Measurements from ENCODE around the gene WNT10A. TPM values are rescaled to one million over a fixed set of nuclear protein-coding genes. Genes with fewer than 3 reads are reported as not detected.

Gene WNT10A
- total and polyA plus RNA-seq, 2 of the 8 experiments (the other 6 are each of a cell fraction or from before 2014, with no cell fraction given), result 0.05 TPM; not detected in 1

DNA sequence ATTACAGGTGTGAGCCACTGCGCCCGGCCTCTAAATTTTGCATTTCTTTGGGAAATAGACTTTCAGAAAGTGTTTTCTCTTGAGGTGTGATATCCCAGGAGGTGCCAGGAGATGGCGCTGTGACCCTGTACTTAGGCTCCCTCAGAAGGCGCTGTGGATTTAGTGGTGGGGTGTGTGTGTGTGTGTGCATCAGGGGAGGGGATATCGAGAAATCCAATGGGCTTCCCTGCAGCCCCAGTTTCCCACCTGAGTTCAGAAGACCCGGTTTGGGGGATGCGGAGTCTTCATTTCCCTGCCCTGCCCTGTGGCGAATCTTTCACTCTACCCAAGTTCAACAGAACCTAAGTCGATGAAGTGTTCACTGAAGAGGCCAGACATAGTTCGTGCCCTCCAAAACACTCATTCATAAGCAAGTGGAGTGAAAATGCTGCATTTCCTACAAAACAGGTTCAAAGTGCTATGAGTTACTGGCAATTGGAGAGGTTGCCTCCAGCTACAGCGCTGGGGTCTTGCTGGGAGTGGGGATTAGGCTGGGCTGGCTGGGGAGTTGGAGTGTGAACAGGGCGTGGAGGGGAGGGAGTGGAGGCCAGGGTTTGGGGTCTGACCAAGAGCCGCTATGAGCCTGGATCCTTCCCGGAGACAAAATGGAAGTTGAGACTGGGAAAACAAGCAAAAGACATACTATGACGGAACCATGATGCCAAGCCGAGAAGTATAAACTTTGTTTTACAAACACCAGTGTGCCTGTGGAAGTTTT is 27.6 kb upstream of the WNT10A start:
- H3K36me3 ChIP-seq (ENCODE audit: control insufficient read depth in 2 of 4, insufficient read depth in 4 of 4, low read length in 3 of 4), result no peaks in the 10 kb centered on the region
- FAIRE-seq, result peak; percentile 94
- H3K9me3 ChIP-seq (ENCODE audit: insufficient read depth in 2 of 2, low read depth in 1 of 2, low read length in 1 of 2), result no peaks in the 10 kb centered on the region
- H2BK12ac ChIP-seq (ENCODE audit: low read depth, low read length), result no peak overlapping the region
- CTCF ChIA-PET (ENCODE audit: partially characterized antibody), result interaction anchor here (0.7 to 7.5 kb wide), 35 partner anchors 8 to 317 kb away, joined by 3 to 93 read pairs (median 6); partner anchors contain the start of genes SLC23A3 and WNT10A
- WGBS, 2 experiments (ENCODE audit: extremely low coverage in 1 of 2, insufficient coverage in 1 of 2, insufficient read length in 1 of 2, insufficient replicate concordance in 2 of 2, low coverage in 1 of 2, low lambda C conversion rate in 2 of 2, missing lambda C conversion rate in 1 of 2), result 29% methylated on average over 16 of the region's 16 CpGs; no CpG with 5 or more reads in 1 of the 2 experiments
- no peaks in the 10 kb centered on the region for H3K79me1 ChIP-seq (ENCODE audit: low read depth, low read length)
- DNase-seq (ENCODE audit: low read depth in 1 of 2, low spot score in 2 of 2), result peak; percentile 62 to 91
- peak overlapping the region in 1 of 4 experiments; percentile 17; a peak in 1 of 8 replicates for H3K4me3 ChIP-seq (ENCODE audit: extremely low read depth in 1 of 4, insufficient read depth in 2 of 4, low read depth in 3 of 4, low read length in 4 of 4)
- H3K18ac ChIP-seq (ENCODE audit: extremely low read depth, low read length), result no peak overlapping the region
- no peaks in the 10 kb centered on the region for H3K79me2 ChIP-seq (ENCODE audit: control insufficient read depth in 1 of 2, insufficient read depth in 2 of 2, low read length in 2 of 2)
- H3K23me2 ChIP-seq (ENCODE audit: low read depth, low read length), result no peaks in the 10 kb centered on the region; the same call in 1 of the 2 replicates
- POLR2A ChIA-PET (ENCODE audit: partially characterized antibody), result no interaction called here
- peaks cover 49 to 58% (median 52%) of the 10 kb centered on the region in 4 experiments for H3K27me3 ChIP-seq (replicated peaks in 1 of 4; ENCODE audit: control insufficient read depth in 3 of 4, extremely low read depth in 1 of 4, insufficient read depth in 3 of 4, low read length in 3 of 4)
- H2BK15ac ChIP-seq (ENCODE audit: low read length), result no peak overlapping the region
- H2BK5ac ChIP-seq (ENCODE audit: low read depth, low read length), result no peak overlapping the region
- no peak overlapping the region for H3K23ac ChIP-seq (ENCODE audit: insufficient read length)
- no peak overlapping the region for H3K4ac ChIP-seq (replicated peaks; ENCODE audit: insufficient read length, low read depth, low read length)
- H3K56ac ChIP-seq (replicated peaks; ENCODE audit: insufficient read length, low read depth, low read length), result no peak overlapping the region
- H2BK20ac ChIP-seq (ENCODE audit: low read length), result no peak overlapping the region
- no peak overlapping the region for H3K27ac ChIP-seq (ENCODE audit: low read depth, low read length)
- H4K5ac ChIP-seq (ENCODE audit: insufficient read length, low read depth, low read length), result no peak overlapping the region
- H4K20me1 ChIP-seq (replicated peaks in 1 of 2; ENCODE audit: control insufficient read depth in 1 of 2, insufficient read depth in 2 of 2, low read length in 2 of 2), result peaks cover 3 to 6% of the 10 kb centered on the region in 2 experiments
- peak overlapping the region; percentile 8 to 22; a peak in 2 of 4 replicates for H3K4me2 ChIP-seq (ENCODE audit: insufficient read depth in 1 of 2, low read depth in 2 of 2, low read length in 2 of 2)
- H3K14ac ChIP-seq (ENCODE audit: insufficient read length), result no peak overlapping the region
- no peak overlapping the region for H3K9ac ChIP-seq (replicated peaks in 1 of 4; ENCODE audit: extremely low read depth in 1 of 4, low read depth in 3 of 4, low read length in 3 of 4)
- no peak overlapping the region for H4K91ac ChIP-seq (replicated peaks; ENCODE audit: insufficient read length, low read length)
- H2BK120ac ChIP-seq (replicated peaks; ENCODE audit: low read depth, low read length), result no peak overlapping the region
- no peak overlapping the region for H4K8ac ChIP-seq (ENCODE audit: extremely low read depth, insufficient read depth, low read length)
- H2AFZ ChIP-seq (ENCODE audit: low read length), result no peak overlapping the region
- peaks cover 13 to 30% (median 17%) of the 10 kb centered on the region in 4 experiments for H3K4me1 ChIP-seq (replicated peaks in 1 of 4; ENCODE audit: control insufficient read depth in 3 of 4, insufficient read depth in 4 of 4, low read length in 3 of 4)
- H2AK5ac ChIP-seq (ENCODE audit: low read depth, low read length), result no peak overlapping the region
- no peak for TF ChIP-seq JUND (IDR thresholded peaks at IDR 0.05; ENCODE audit: low read length)
- TF ChIP-seq, protein P1, sequence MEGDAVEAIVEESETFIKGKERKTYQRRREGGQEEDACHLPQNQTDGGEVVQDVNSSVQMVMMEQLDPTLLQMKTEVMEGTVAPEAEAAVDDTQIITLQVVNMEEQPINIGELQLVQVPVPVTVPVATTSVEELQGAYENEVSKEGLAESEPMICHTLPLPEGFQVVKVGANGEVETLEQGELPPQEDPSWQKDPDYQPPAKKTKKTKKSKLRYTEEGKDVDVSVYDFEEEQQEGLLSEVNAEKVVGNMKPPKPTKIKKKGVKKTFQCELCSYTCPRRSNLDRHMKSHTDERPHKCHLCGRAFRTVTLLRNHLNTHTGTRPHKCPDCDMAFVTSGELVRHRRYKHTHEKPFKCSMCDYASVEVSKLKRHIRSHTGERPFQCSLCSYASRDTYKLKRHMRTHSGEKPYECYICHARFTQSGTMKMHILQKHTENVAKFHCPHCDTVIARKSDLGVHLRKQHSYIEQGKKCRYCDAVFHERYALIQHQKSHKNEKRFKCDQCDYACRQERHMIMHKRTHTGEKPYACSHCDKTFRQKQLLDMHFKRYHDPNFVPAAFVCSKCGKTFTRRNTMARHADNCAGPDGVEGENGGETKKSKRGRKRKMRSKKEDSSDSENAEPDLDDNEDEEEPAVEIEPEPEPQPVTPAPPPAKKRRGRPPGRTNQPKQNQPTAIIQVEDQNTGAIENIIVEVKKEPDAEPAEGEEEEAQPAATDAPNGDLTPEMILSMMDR (IDR thresholded peaks at IDR 0.05; ENCODE audit: control extremely low read depth in 1 of 3, insufficient read depth in 1 of 3, low read depth in 1 of 3, low read length in 3 of 3), result peak; percentile 74 to 93 (median 84)
- TF ChIP-seq SP1 (IDR thresholded peaks at IDR 0.05; ENCODE audit: low read depth, low read length), result no peak
- TF ChIP-seq POLR2A (IDR thresholded peaks at IDR 0.05; ENCODE audit: control extremely low read depth in 1 of 2, low read depth in 2 of 2, low read length in 2 of 2), result no peak
- no peak for TF ChIP-seq KDM1A (IDR thresholded peaks at IDR 0.05; ENCODE audit: borderline replicate concordance, low read length)
- TF ChIP-seq RXRA (IDR thresholded peaks at IDR 0.05; ENCODE audit: insufficient read depth, low read depth, low read length), result no peak
- TF ChIP-seq SP2 (IDR thresholded peaks at IDR 0.05; ENCODE audit: low read length), result no peak
- TF ChIP-seq NANOG (IDR thresholded peaks at IDR 0.05; ENCODE audit: insufficient read depth, low read depth, low read length, poor library complexity, severe bottlenecking), result no peak
- no peak for TF ChIP-seq CHD1 (IDR thresholded peaks at IDR 0.05; ENCODE audit: low read depth, low read length)
- no peak for TF ChIP-seq PHF8 (conservative IDR thresholded peaks at IDR 0.05; ENCODE audit: low read depth, low read length)

Measured in H1 (cell line).